GM19238 (cell line): Measurements from ENCODE around the gene GALK1.
"Not testable (repeated sequence)": the region's sequence is repeated elsewhere in the genome, so short reads cannot be mapped to it uniquely, and the experiment has no call there.

Source experiments
- DNase-seq: peaks from one replicate; pipeline ENCODE4 v3.0.0; 2011; ENCODE audit warnings: low spot score; ENCODE audit not compliant: insufficient read length

GALK1 gene

DNA sequence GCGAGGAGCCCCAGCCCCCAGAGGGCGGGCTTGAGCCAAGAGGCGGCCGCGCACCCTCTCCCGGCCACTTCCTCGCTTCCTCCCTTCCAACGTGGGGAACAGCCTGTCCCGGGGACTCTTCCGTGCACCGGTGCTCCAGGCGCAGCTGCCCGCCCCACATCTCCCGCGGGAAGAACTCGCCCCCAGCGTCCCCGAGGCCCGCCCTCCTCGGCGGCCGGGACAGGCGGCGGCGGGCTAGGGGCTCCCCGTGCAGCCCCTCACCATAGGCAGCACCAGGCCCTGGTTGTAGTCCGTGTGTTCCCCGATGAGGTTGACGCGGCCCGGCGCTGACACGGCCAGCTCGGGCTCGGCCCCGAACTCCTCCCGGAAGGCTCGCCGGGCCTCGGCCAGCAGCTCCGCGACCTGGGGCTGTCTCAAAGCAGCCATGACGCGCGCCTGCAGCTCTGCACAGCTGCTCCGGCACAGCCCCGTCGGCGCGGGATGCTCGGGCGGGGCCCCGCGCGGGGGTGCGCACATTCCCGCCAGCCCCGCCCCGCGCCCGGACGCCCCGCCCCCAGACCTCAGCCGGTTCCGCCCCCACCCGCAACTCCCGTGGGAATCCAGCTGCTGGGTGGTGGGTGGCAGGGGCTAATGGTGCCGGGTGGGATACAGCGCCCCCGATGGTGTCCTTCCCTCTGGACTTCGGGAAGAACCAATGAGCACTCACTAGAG, at the start of gene GALK1:
Gene GALK1, minus strand, starts transcription at position 482 of the 711 bp plus-strand sequence. Its CDS starts 56 bp downstream, at position 426.
- peak; percentile 90 for DNase-seq

DNA sequence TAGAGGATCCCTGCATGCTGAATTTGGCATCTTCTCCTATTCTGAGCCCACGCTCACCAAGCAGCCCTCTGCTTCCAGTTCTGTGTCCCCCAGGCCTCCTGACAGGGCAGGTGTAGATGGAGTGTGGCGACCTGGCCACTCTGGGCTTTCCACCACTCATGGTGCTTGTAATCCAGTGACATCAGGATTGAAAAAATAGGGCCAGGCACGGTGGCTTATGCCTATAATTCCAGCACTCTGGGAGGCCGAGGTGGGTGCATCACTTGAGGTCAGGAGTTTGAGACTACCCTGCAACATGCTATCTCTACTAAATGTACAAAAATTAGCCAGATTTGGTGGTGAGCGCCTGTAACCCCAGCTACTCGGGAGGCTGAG, 49.0 kb upstream of the GALK1 start:
- DNase-seq = no peak

DNA sequence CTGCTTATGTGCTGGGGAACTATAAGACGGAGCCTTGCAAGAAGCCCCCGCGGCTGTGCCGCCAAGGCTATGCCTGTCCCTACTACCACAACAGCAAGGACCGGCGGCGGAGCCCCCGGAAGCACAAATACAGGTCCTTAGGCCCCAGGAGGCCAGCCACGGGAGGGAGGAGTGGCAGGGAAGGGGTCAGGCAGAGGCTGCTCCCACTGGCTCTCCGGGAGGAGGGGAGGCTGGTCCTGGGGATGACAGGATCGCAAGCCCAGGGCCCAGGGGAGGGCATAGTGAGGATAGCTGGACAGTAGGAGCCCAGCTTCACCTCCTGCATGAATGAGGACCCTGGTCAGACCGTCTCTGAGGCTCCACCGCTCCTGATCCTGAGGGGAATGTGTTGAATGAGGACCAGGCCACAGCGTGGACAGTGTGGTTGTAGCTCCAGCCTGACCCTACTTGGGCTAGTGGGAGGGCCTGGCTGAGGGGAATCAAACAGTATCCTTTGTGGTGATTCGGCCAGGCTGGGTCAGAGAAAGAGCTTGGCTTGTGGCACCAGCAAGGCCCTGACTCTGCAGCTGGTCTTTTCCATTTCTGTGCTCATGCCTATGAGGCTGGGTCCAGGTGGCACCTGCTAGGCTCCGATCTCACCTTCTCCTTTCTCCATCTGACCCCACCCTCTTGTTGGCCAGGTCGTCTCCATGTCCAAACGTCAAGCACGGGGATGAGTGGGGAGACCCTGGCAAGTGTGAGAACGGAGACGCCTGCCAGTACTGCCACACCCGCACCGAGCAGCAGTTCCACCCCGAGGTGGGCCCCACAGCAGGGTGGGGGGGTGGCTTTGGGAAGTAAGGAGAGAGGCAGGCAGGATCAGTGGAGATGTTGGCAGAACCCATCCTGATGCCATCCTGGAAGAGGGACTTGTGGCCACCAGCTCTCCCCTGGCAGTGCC, 48.4 kb upstream of the GALK1 start:
- DNase-seq = no peak

DNA sequence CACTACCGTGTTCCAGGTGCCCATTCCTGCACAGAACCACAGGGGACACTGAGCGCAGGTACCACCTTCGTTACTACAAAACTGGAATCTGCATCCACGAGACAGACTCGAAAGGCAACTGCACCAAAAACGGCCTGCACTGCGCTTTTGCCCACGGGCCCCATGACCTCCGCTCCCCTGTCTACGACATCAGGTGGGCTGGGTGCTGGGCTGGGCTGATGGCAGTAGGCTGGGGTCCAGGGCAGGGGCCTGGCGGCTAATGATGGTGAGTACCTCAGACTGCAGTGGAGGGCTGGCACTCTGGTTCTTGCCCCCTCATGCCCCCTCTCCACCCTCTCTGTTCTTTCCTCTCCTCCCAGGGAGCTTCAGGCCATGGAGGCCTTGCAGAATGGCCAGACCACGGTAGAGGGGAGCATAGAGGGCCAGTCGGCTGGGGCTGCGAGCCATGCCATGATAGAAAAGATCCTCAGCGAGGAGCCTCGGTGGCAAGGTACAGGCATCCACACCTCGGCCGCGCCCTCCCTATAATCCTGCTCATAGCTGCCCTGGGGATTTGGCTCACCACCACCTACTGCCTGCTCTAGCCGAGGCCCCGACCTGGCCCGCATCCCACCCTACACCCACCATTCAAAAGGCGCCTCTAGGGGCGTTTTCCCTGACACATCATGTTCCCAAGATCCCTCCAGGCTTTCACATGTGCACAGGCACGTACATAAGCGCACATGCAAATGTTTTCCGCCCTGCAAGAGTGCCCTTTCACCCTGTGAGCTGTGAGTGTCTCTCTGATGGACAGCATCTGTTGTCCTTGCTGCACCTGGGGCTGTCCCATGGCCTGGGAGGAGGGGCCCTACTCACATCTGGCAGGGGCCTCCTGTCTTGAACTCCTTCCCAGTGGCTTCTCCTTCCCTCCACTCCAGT, 47.4 kb upstream of the GALK1 start:
- DNase-seq = no peak

DNA sequence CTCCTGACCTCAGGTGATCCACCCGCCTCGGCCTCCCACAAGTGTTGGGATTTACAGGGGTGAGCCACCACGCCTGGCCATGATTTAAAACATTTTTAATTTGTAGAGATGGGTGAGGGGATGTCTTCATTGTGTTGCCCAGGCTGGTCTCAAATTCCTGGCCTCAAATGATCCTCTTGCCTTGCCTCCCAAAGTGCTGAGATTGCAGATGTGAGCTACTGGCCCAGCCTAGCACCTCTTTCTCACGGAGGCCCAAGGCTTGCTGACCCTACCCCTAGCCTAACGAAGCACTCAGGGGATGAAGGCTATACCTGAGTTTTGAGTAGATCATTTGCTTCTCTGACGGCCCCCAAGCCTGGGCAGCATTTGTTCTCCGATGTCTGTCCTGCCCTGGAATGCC, 46.2 kb upstream of the GALK1 start:
- no peak for DNase-seq

DNA sequence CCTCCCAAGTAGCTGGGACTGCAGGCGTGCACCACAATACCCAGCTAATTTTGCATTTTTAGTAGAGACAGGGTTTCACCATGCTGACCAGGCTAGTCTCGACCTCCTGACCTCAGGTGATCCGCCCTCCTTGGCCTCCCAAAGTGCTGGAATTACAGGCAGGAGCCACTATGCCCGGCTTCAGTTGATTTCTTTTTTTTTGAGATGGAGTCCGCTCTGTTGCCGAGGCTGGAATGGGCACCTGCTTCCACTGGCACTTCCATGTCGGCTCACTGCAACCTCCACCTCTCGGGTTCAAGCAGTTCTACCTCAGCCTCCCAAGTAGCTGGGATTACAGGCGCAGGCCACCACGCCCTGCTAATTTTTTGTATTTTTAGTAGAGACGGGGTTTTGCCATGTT, 45.8 kb upstream of the GALK1 start:
- DNase-seq = not testable (repeated sequence)

DNA sequence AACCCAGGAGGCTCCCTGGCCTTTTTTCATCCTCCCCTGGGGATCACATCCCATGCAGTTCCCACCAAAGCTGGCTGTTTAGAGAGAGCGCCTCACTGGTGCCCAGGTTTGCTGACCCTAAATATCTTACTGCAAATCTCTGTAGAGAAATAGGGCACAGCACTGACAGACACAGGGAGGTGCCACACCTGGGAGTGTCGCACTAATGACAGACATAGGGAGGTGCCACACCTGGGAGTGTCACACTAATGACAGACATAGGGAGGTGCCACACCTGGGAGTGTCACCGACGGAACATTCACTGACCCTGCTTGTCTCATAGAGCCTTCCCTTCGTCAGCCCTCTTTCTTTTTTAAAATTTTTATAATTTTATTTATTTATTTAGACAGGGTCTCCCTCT, 45.2 kb upstream of the GALK1 start:
- no peak for DNase-seq

DNA sequence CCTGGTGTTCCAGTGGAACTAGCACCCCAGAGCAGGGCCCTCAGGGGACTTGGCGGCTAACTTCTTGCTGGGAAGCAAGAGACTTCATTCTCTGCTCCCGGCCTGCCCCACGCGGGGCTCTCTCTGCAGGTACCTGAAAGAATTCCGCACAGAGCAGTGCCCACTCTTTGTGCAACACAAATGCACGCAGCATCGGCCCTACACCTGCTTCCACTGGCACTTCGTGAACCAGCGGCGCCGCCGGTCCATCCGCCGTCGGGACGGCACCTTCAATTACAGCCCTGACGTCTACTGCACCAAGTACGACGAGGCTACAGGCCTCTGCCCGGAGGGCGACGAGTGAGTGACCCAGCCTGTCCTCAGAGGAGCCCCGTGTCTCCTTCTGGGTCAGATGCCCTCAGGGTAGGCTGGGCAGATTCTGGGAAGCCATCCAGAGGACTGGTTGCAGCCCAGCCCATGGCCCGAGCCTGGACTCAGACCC, 44.7 kb upstream of the GALK1 start:
- DNase-seq = no peak

DNA sequence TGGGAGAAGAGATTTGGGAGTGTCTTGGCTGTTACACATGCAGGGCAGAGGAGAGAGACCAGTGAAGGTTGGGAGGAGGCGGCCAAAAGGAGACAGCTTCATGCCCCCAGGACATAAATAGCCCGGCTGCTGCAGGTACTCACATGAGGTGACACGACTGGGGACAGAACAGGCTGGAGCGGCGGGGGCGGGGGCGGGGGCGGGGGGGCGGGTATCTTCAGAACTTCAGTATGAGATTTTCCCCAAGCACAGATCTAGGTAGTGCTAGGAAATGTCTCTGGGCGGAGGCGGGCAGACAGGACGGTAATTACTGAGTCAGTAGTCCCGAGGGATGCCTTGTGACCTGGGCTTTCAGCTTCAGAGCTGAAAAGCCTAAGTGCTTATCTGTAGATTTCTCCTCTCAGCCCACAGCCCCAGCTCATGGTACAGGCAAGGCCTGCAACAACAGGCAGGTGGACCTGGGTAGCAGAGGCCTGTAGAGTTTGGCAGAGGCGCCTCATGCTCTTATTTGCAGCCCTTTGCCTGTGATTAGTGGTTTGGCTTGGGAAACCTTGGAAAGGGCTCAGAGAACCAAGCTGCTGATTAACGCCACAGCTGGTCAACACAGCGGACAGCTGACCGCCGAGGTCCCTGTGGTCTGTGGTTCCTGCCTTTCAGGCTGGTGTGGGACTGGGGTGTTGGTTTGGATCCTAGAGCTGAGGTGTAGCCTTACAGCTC, 44.1 kb upstream of the GALK1 start:
- no peak for DNase-seq

DNA sequence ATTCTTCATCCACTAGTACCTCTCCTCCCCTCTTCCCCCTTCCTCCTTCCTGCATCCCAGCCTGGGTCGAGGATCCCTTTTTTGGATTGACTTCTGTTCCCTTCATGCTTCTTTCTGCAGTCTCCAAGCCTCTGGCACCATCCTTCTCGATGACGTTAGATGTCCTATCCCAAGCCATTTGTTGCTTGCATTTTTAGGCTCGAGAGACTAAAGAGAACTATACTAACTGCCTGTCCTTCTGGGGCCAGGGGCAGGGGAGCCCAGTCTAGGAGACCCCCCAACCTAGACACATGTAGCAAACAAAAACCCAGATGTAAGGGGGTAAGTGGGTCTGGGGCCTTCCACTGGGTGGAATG, 43.5 kb upstream of the GALK1 start:
- no peak for DNase-seq

DNA sequence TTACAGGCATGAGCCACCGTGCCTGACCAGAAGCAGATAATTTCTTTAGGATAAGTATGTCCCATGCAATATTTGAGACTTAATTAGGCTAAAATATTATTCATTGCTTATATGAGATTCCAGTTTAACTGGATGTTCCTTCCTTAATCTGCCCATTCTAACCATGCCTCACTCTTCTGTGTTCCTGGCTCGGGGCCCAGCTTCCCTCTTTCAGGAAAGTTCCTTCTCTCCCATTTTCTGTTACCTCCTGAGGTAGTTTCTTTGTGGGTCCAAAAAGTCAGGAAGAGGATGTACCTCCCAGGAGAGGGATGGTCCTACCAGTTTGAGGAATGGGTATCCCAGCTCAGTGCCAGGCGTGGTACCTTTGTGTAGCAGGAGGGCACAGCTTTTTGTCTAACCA, 42.9 kb upstream of the GALK1 start:
- no peak for DNase-seq

DNA sequence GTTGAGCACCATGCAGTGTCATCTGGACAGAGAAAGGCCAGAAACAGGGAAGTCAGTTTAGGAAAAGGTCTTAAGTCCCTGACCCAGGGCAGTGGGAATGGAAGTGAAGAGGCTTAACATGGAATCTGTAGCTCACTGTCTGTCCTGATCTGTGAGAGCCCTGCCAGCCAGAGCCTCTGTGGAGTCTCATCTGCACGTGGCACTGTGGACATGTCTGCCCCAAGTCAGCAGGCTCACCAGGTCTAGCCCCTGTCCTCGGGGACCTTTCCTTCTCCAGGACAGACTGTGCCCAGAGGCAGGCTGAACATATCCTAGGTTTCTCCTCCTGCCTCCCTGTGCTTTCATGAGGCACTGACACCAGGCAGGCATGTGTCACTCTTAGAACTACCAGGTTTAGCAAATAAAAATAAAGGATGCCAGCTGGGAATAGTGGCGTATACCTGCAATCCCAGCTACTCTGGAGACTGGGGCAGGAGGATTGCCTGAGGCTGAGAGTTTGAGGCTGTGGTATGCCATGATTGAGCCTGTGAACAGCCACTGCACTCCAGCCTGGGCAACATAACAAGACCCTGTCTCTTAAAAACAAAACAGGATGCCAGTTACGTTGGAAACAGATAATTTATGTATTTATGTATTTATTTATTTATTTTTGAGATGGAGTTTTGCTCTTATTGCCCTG, 42.0 kb upstream of the GALK1 start:
- DNase-seq = no peak

DNA sequence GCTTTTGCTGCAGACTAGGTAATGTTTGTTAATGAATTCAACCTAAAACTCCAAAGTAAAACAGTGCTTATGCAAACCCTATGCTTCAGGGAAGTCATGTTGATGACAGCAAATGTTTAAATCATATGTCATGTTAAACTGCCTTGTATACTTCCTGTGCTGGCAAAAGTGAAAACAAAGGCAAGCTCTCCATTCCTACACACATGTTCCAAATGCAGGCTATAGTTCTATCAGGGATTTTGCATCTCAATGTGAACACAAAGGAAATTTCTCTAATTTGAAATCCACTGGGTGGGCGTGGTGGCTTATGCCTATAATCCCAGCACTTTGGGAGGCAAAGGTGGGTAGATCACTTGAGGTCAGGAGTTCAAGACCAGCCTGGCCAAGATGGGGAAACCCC, 38.9 kb upstream of the GALK1 start:
- no peak for DNase-seq

DNA sequence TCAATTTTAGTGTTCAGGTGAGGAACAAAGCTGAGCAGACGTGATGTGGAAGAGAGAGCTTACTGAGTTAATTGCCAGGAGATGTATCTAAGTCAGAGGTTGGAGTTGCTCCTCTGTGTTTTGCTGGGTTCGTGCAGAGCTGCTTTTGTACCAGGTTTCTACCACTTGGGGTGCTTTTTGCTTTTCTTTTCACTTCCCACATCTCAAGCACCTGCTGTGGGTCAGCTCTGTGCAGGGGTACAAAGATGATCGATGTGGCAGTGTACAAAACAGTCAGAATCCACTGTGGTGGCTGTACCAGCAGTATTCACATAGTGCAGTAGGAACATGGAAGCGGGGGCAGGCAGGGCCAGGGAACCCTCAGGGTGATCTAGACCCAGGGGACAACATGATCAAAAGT, 34.4 kb upstream of the GALK1 start:
- no peak for DNase-seq

DNA sequence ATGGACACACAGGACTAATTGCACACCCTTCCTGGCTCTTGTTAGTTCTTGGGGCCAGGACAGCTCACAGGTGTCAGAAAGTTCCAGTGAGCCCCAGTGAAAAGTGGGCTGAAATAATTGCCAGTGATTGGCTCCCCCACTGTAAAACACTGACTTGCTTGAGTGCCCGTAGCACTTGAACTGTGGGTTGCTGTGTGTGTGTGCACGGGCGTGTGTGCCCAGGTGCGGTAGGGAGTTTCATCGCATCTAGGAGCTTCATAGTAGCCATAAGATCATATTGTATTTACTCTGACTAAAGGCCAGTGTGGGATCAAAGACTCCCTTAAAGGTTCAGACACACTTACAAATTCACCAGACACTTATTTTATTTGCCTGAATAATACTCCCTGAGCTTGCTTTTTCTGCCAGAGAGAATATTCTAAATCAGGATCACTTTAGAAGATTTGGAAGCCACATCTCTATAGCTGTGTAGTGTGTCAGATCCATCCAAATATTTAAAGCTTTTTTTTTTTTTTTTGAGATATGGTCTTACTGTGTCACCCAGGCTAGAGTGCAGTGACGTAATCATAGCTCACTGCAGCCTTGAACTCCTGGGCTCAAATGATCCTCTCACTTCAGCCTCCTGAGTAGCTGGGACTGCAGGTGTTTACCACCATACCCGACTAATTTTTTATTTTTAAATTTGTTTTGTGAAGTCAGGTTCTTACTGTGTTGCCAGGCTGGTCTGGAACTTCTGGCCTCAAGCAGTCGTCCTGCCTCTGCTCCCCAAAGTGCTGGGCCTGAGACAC, 31.0 kb upstream of the GALK1 start:
- DNase-seq = no peak

DNA sequence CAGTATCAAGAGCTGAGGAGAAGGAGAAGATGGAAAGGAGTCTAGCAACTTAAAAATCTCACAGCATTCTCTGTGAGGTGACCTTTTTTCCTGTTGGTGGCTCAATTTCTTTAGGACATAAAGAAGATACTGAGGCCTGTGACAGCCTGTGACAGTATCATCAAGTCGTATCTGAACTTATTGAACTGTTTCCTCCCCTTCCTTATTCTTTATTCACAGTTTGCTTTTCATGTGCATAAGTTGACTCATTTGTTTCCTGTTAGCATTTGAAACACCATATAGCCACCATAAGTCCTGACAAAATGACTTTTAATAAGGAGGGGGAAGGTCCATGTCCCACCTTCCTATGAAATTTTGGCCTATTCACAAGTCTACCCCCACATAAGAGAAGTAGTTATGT, 28.5 kb upstream of the GALK1 start:
- no peak for DNase-seq

DNA sequence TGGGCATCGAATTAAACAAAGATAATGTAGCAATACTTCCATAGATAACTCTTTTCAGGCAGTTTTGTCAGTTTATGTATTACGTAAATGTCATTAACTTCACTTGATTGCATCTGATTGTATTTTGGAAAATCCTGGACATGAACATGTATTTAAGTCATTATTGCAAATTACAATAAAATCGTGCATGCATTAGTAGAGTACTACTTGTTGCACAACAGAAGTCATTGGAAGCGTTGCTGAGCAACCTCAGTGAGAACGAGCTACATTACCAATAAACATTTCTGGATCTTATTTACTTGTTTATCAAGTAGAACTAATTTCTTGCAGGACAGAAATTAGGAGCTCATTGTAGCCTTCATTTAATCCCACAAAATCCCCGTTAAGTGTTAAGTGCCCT, 26.3 kb upstream of the GALK1 start:
- DNase-seq = no peak

DNA sequence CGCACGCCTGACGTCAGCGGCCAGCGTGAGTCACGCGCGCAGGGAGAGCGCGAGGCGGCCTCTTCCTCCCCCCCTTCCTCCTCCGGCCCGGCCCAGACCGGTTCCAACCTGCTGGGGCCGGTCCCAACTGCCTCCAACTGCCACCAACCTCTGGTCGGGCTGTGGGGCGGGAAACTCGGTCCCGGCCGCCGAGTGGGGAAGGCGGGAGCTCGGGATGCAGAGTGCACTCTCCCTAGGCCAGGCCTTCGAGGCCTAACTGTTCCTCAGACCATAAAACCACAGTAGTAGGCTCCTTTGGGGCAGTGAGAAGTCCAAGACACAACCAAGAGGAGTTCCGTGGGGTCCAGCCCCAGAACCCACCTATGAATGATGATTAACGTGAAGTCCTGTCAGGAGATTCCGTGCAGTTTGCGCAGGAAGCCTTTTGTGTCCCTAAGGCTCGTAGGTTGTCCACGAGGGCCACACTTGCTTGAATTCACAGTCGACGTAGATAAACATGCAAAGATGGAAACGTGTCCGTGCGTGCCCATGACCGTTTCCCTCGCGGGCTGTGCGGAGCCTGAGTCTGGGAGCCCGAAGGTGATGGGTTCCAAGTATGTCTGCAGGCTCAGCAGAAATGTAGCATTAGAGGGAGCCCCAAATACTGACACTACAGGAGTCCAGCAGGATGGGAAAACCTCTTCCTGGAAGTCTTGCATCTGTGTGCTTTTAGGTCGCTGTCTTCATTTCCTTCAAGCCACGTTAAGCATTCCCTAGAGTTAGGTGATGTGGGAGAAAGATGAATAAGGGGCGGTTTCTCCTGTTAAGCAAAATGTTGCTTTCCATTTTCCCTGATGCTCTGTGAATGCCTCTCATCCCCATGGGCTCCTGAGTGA, 20.3 kb upstream of the GALK1 start:
- peak; percentile 74 for DNase-seq
